A549 treated with CpdA at 1 μM for 4 hours (cell line): ENCODE results near the gene TAF9B. TPM values are rescaled to one million over a fixed set of nuclear protein-coding genes. Genes with fewer than 3 reads are reported as not detected.

Experiments used
- total RNA-seq: library from RNA; stranded (reverse); fragments of 200-300 nt; extraction: Qiagen RNA extraction; gene quantifications from 5 replicates; pipeline ENCODE4 v1.2.3, GENCODE V29; 2022; ENCODE audit warnings: low read depth

Gene TAF9B, protein sequence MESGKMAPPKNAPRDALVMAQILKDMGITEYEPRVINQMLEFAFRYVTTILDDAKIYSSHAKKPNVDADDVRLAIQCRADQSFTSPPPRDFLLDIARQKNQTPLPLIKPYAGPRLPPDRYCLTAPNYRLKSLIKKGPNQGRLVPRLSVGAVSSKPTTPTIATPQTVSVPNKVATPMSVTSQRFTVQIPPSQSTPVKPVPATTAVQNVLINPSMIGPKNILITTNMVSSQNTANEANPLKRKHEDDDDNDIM
- total RNA-seq: 9.6 to 13.1 TPM (median 12.9 TPM) in 5 replicates

DNA sequence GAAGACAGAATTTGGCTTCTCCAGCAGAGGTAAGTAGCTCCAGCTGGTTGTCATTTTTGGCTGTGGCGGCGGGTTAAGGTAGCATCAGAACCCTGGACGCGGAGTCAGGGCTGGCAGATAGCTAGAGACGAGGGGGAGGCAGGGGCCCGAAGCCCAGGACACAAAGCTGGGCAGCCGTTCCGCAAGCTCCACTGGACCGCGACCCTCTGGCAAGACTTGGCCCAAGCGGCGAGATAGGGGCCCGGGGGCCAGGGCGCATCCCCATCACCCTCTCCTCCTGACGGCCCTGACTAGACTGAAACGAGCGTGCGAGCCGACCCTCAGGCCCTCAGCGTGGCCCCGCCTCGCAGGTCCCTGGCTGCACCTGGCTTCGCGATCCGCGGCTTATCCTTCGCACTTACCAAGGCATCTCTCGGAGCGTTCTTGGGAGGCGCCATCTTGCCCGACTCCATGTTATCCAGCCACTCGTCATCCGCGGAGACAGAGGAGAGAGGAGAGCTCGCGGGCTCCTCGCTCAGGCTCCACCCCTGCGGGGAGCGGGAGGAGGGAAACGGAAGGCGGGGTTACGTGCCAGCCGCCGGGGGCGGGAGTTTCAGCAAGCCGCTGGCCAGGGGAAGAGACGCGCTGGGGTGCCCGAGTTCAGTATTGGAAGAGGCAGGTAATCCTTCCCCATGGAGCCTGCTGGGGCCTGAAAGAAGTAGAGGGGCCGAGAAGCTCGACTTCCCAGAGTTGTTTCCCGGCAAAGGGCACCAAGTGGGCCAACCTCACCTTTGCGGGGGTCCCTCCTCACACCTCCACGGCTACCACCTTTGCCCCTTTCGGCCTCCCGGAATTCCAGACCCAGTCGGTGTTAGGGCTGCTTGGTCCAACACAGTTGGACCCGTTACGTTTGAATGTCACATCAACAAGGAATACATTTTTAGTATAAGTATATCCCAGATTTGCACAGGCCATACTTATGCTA lies at the start of gene TAF9B:
TSS of gene TAF9B (minus strand) at position 491 of the 964 bp plus-strand sequence. CDS start at position 452, 39 bp downstream.

DNA sequence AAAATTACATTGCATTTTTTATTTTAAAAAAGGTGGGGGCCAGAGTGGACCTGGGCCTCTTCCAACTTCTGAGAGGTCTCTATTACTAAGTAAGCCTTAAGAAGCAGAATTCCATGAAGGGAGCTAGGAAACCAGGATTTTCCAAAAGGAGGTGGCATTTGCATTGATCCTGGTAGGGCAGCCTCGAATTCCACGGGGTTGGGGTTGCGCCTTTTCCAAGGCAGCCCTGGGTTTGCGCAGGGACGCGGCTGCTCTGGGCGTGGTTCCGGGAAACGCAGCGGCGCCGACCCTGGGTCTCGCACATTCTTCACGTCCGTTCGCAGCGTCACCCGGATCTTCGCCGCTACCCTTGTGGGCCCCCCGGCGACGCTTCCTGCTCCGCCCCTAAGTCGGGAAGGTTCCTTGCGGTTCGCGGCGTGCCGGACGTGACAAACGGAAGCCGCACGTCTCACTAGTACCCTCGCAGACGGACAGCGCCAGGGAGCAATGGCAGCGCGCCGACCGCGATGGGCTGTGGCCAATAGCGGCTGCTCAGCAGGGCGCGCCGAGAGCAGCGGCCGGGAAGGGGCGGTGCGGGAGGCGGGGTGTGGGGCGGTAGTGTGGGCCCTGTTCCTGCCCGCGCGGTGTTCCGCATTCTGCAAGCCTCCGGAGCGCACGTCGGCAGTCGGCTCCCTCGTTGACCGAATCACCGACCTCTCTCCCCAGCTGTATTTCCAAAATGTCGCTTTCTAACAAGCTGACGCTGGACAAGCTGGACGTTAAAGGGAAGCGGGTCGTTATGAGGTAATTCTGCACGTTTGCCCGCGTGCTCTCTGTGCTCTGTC lies 35.6 kb downstream of the TAF9B start, which contains the start of gene PGK1:
TSS of gene PGK1 (plus strand) at position 626 of the 824 bp plus-strand sequence. CDS start at position 719, 93 bp downstream.

Other genes starting within 250 kb of the TAF9B start
- 36.3 to 51.0 TPM (median 41.3 TPM) in 5 replicates for gene MAGT1, start 244.2 kb downstream of the TAF9B start, total RNA-seq
- gene COX7B, start 240.2 kb downstream of the TAF9B start, total RNA-seq: 567 to 684 TPM (median 619 TPM) in 5 replicates
- 2.6 to 3.8 TPM (median 3.5 TPM) in 5 replicates for gene ATP7A, start 229.0 kb downstream of the TAF9B start, total RNA-seq
- 0.26 to 0.50 TPM (median 0.38 TPM) in 4 of 5 replicates, not detected in the other for gene PGAM4, start 170.0 kb downstream of the TAF9B start, total RNA-seq
- 535 to 615 TPM (median 598 TPM) in 5 replicates for gene PGK1, start 35.4 kb downstream of the TAF9B start, total RNA-seq
- not detected in 5 replicates for gene CYSLTR1, start 188.0 kb upstream of the TAF9B start, total RNA-seq